PFSK-1 (cell line): ENCODE measurements around the gene COL11A2.

ENCODE experiments used
- POLR2AphosphoS5 ChIP-seq: IDR thresholded peaks from 2 replicates; pipeline ENCODE4 v1.6.1; 2012; ENCODE audit warnings: low read depth, mild to moderate bottlenecking, control low read depth, low read length, moderate library complexity
- SIN3A ChIP-seq: IDR thresholded peaks from 2 replicates; pipeline ENCODE4 v1.6.1; 2012; ENCODE audit warnings: mild to moderate bottlenecking, low read length, moderate library complexity, borderline replicate concordance; ENCODE audit not compliant: insufficient read depth

GRCh38 chr6:33168639-33169038 lies 23.6 kb downstream of the COL11A2 start:
- no peak for TF ChIP-seq SIN3A
- no peak for TF ChIP-seq POLR2AphosphoS5
